ENCODE measurements around the gene PLCB4.

Gene PLCB4

DNA sequence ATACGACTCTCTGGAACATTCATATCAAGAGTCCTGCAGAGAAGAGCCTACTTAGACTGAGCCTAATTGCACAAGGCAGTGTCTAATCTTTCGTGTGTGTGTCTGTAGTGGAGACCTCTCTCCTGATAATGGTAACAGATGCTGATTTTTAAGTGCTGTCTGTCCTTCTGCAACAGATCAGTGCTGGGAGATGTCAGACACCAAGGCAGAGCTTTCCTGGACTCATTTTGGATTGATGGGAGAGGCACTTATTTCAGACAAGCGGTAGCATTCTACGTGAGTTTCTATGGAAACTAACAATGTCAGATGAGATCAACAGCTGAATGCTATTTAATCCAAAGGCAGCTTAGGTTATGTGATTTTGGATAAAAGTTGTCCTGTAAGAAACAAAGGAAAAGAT is 167.6 kb downstream of the PLCB4 start:
- no peaks in the 10 kb centered on the region for H3K27me3 ChIP-seq
- H3K27ac ChIP-seq, result no peak overlapping the region
- TF ChIP-seq CTCF (IDR thresholded peaks at IDR 0.05), result no peak
- no peak for DNase-seq
- intact Hi-C loops (cut with DNase I; ENCODE audit: low total_unique reads), result no loop called here
- H3K4me3 ChIP-seq, result no peak overlapping the region
- peaks cover 0 to 12% (median 2%) of the 10 kb centered on the region in 4 donors for H3K4me1 ChIP-seq
- H3K9me3 ChIP-seq, result no peaks in the 10 kb centered on the region
- H3K36me3 ChIP-seq, result no peaks in the 10 kb centered on the region

DNA sequence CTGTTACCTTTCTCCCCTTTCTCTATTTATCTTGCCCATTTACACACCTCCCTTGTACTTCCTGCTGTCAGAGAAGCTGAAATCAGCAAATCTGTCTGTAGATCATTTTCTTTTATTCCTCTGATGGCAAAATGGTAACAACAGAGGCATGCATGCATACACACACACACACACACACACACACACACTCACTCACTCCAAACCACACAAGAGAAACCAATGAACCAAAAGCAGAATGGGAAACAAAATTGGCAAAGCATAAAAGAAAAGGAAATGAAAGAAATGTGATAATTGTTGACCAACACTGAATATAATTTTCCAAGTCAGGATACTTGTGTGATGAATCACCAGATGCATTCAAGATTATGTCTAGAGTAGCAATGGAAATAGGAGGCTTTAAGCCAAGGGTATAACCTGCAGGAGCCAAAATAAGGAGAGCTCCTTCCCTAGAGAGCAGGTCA is 172.4 kb downstream of the PLCB4 start:
- no peak for DNase-seq

GRCh38 chr20:9241721-9242427 is 173.0 kb downstream of the PLCB4 start:
- no peak for DNase-seq
- H3K4me1 ChIP-seq, result peaks cover 0 to 33% (median 5%) of the 10 kb centered on the region in 4 donors
- intact Hi-C loops (cut with DNase I; ENCODE audit: low total_unique reads), result no loop called here

More for the DNA sequence above, 172.4 kb downstream of the PLCB4 start:
- Histone ChIP-seq H3K27me3 (no peaks in the 10 kb centered on the region), H3K4me1 (peaks cover 0 to 33% (median 5%) of the 10 kb centered on the region in 4 donors), H3K27ac (no peak overlapping the region), H3K9me3 (no peaks in the 10 kb centered on the region), H3K4me3 (no peak overlapping the region), H3K36me3 (no peaks in the 10 kb centered on the region)
- intact Hi-C loops (cut with DNase I; ENCODE audit: low total_unique reads), result no loop called here
- TF ChIP-seq CTCF (IDR thresholded peaks at IDR 0.05), result no peak

DNA sequence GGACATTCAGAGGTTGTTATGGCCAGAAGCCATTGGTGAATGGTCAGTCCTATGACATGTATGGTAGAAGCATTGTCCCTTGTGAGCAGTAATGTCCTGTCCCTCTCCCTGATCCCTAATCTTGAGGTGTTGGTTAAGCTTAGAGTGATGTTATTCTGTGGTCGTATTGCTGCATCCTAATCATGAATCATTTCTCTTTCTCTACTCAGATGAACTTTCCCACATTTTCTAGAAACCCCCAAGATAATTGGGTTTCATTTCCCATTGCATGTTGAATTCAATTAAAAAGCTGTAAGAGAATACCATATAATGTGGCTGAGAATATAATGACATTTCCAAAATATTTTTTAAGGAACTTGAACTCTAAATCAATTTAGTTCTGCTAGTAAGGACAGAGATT is 175.1 kb downstream of the PLCB4 start:
- no peak for DNase-seq
- no peak overlapping the region for H3K4me3 ChIP-seq

More at GRCh38 chr20:9241721-9242427, 173.0 kb downstream of the PLCB4 start:
- TF ChIP-seq CTCF (IDR thresholded peaks at IDR 0.05), result no peak
- H3K4me3 ChIP-seq, result no peak overlapping the region
- H3K9me3 ChIP-seq, result no peaks in the 10 kb centered on the region
- no peaks in the 10 kb centered on the region for H3K36me3 ChIP-seq
- no peak overlapping the region for H3K27ac ChIP-seq
- H3K27me3 ChIP-seq, result no peaks in the 10 kb centered on the region

GRCh38 chr20:9244811-9245210 is 175.9 kb downstream of the PLCB4 start:
- intact Hi-C loops (cut with DNase I; ENCODE audit: low total_unique reads), result no loop called here
- Histone ChIP-seq H3K9me3 (no peaks in the 10 kb centered on the region), H3K36me3 (no peaks in the 10 kb centered on the region)

More for the DNA sequence above, 175.1 kb downstream of the PLCB4 start:
- no peaks in the 10 kb centered on the region for H3K36me3 ChIP-seq
- peaks cover 0 to 33% (median 5%) of the 10 kb centered on the region in 4 donors for H3K4me1 ChIP-seq
- intact Hi-C loops (cut with DNase I; ENCODE audit: low total_unique reads), result no loop called here
- H3K9me3 ChIP-seq, result no peaks in the 10 kb centered on the region
- no peak for TF ChIP-seq CTCF (IDR thresholded peaks at IDR 0.05)
- H3K27ac ChIP-seq, result no peak overlapping the region
- H3K27me3 ChIP-seq, result no peaks in the 10 kb centered on the region

More at GRCh38 chr20:9244811-9245210, 175.9 kb downstream of the PLCB4 start:
- peaks cover 0 to 33% (median 5%) of the 10 kb centered on the region in 4 donors for H3K4me1 ChIP-seq
- H3K27ac ChIP-seq, result no peak overlapping the region
- no peak for DNase-seq
- no peaks in the 10 kb centered on the region for H3K27me3 ChIP-seq
- TF ChIP-seq CTCF (IDR thresholded peaks at IDR 0.05), result no peak
- no peak overlapping the region for H3K4me3 ChIP-seq
